Cardiac muscle cell (in vitro differentiated cells and primary cell): ENCODE results near the gene NR2C1. TPM values are rescaled to one million over a fixed set of nuclear protein-coding genes. Genes with fewer than 3 reads are reported as not detected.
A peak's percentile ranks its signal among the peaks of the same experiment; 100 is the strongest.

Experiments used
- DNase-seq, 2 donors: peaks; one replicate each; pipeline versions ENCODE4 v3.0.0 to v3.0.0-alpha.2; 2010 to 2017; ENCODE audit warnings: low read depth in 1 of 2, low spot score in 1 of 2
- H3K27ac ChIP-seq: fragments of 200-600 bp; sonication (generic); 2 replicates; pipeline ENCODE4 v1.5.1; 2016
- H3K27me3 ChIP-seq: fragments of 200-600 bp; sonication (generic); 2 replicates; pipeline ENCODE4 v1.6.0; 2016; ENCODE audit warnings: control low read depth
- H3K36me3 ChIP-seq: fragments of 200-600 bp; sonication (generic); 2 replicates; pipeline ENCODE4 v1.5.1; 2016; ENCODE audit warnings: control low read depth
- H3K4me1 ChIP-seq: fragments of 200-600 bp; sonication (generic); 2 replicates; pipeline ENCODE4 v1.8.1; 2017; ENCODE audit warnings: low read depth, mild to moderate bottlenecking, mixed run types
- H3K4me3 ChIP-seq: fragments of 200-600 bp; sonication (generic); 2 replicates; pipeline ENCODE4 v1.5.1; 2016; ENCODE audit warnings: mild to moderate bottlenecking
- H3K9me3 ChIP-seq: fragments of 200-600 bp; sonication (generic); 2 replicates; pipeline ENCODE4 v1.5.1; 2017; ENCODE audit warnings: low read depth, mild to moderate bottlenecking, control low read depth
- CTCF ChIP-seq: IDR thresholded peaks from 2 replicates; pipeline ENCODE4 v1.5.1; 2012; ENCODE audit warnings: low read depth, mild to moderate bottlenecking, low read length
- polyA plus RNA-seq: library from polyadenylated mRNA; unstranded; fragments of >200 nt; fragmentation: Nextera tagmentation; extraction: Ambion mirVana; gene quantifications from 2 replicates; pipeline ENCODE4 v1.2.1, GENCODE V29; 2016
- total RNA-seq: library from RNA; depleted of rRNA; stranded (reverse); fragments of >200 nt; gene quantifications from 2 replicates; pipeline ENCODE4 v1.2.3, GENCODE V29; 2016

NR2C1 gene
- total and polyA plus RNA-seq, 2 experiments from 2014 or later, result 38.1 to 113 TPM

- Histone ChIP-seq H3K4me1 (peaks cover 10% of the 10 kb centered on the region), H3K4me3 (no peak overlapping the region), H3K27me3 (no peaks in the 10 kb centered on the region), H3K27ac (no peak overlapping the region), H3K36me3 (peaks cover 19% of the 10 kb centered on the region), H3K9me3 (no peaks in the 10 kb centered on the region)
- TF ChIP-seq CTCF, result no peak
- no peak for DNase-seq
Measured at GRCh38 chr12:95116341-95116740, 42.9 kb upstream of the NR2C1 start.

GRCh38 chr12:95115641-95116040 lies 42.2 kb upstream of the NR2C1 start:
- Histone ChIP-seq H3K4me3 (no peak overlapping the region), H3K4me1 (peaks cover 10% of the 10 kb centered on the region), H3K27ac (no peak overlapping the region), H3K27me3 (no peaks in the 10 kb centered on the region), H3K36me3 (peaks cover 23% of the 10 kb centered on the region), H3K9me3 (no peaks in the 10 kb centered on the region)
- no peak for TF ChIP-seq CTCF
- no peak for DNase-seq

- Histone ChIP-seq H3K9me3 (no peaks in the 10 kb centered on the region), H3K27ac (no peak overlapping the region), H3K4me1 (peaks cover 10% of the 10 kb centered on the region), H3K4me3 (no peak overlapping the region), H3K36me3 (peaks cover 23% of the 10 kb centered on the region), H3K27me3 (no peaks in the 10 kb centered on the region)
- DNase-seq, result peak in 1 of 2 donors; percentile 13
- TF ChIP-seq CTCF, result no peak
Measured at GRCh38 chr12:95114766-95115405, 41.5 kb upstream of the NR2C1 start.

- TF ChIP-seq CTCF, result no peak
- no peaks in the 10 kb centered on the region for H3K9me3 ChIP-seq
Measured at GRCh38 chr12:95107362-95107761, 33.9 kb upstream of the NR2C1 start.

GRCh38 chr12:95105540-95105939 lies 32.1 kb upstream of the NR2C1 start:
- Histone ChIP-seq H3K4me3 (no peak overlapping the region), H3K9me3 (no peaks in the 10 kb centered on the region), H3K27ac (no peak overlapping the region), H3K36me3 (peaks cover 37% of the 10 kb centered on the region), H3K4me1 (no peaks in the 10 kb centered on the region), H3K27me3 (no peaks in the 10 kb centered on the region)
- no peak for TF ChIP-seq CTCF
- no peak for DNase-seq

More at GRCh38 chr12:95107362-95107761, 33.9 kb upstream of the NR2C1 start:
- Histone ChIP-seq H3K27me3 (no peaks in the 10 kb centered on the region), H3K27ac (no peak overlapping the region), H3K4me1 (no peaks in the 10 kb centered on the region), H3K36me3 (peaks cover 52% of the 10 kb centered on the region), H3K4me3 (no peak overlapping the region)
- DNase-seq, result no peak
